ENCODE data around the gene SPATA32.

SPATA32 gene

DNA sequence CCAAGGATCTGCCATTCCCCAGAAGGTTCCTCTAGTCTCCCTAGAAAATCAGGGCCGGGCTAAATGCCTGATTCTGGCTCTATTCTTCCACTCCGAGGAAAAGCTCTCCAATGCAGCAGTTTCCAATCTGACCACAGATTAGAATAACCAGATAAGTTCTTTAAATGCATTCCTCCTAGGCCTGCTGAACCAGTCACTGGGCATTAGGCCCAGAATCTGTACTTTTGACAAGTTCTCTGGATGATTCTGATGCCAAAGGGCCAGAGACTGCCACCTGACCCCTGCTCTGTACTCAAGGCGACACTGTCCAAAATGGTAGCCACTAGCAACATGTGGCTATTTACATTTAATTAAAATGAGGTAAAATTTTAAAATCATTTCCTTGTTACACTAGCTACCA, 32.6 kb upstream of the SPATA32 start:
- DNase-seq (ENCODE audit: low read depth in 2 of 2): peak in 1 of 2 experiments; percentile 46

DNA sequence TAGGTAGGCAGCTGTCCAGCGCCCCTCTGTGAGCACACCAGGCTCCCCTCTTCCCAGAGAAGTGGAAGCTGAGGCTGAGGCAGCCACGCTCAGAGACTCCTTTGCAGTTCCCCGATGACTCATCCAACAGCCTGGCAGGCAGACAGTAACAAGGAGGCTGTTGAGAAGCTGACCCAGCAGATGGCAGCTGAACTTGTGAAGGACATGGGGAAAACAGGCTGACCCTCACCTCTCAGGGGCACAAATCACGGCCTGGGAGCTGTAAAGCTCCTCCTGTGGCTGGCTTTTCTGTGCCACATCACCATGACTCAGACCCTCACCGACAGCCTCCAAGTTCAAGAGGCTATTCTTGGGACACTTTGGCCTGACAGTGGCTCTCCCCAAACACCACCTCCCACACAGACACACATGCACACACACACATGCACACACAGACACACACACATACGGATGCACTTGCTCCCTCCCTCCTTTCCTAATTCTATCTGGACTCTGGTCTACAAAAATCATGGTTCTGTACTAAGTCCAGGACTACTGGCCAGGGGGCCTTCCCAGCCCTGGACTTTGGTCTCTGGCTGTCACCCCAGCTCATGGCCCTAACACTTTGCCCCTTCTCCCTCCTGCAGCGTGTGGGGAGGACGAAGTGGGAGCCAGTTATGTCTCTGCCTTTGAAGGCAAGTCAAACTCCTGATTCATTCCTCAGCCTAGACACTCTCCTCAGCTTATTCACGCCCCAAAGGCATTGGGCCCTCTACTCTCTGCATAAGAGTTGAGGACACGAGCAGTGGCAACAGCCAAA, 31.7 kb upstream of the SPATA32 start:
- DNase-seq (ENCODE audit: low read depth in 2 of 2): peak in 1 of 2 experiments; percentile 60

DNA sequence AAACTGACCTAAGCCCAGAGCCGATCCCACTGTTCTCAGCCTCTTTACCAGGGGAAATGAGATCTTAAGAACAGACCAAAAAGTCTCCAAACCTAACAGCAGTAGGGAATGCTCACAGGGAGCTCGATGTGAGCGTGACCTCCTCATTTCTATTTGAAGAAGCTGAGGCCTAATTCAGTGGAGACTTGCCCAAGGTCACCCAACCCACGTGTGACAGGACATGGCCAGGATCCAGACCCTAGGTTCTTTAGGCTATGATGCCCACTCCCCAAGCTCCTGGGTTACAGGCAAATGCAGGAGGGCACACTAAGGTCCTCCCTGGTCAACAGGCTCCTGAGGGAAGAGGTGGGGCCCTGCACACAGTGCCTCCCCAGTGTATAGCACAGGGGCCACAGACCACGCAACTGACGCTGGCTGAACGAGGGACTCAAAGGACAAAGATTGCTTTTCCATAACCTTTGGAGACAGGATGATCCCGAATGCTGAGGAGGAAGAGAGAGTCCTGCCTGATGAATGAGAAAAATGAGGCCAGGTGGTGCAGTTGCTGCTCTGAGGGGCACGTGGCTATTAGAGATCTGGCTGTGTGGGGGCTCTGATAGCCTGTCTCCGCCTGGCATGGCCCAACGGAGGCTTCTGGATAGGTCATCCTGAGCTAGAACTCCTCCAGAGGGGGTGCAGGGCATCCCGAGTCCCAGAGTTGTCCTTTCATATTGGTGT, 31.0 kb upstream of the SPATA32 start:
- no peak for DNase-seq (ENCODE audit: low read depth in 2 of 2)

DNA sequence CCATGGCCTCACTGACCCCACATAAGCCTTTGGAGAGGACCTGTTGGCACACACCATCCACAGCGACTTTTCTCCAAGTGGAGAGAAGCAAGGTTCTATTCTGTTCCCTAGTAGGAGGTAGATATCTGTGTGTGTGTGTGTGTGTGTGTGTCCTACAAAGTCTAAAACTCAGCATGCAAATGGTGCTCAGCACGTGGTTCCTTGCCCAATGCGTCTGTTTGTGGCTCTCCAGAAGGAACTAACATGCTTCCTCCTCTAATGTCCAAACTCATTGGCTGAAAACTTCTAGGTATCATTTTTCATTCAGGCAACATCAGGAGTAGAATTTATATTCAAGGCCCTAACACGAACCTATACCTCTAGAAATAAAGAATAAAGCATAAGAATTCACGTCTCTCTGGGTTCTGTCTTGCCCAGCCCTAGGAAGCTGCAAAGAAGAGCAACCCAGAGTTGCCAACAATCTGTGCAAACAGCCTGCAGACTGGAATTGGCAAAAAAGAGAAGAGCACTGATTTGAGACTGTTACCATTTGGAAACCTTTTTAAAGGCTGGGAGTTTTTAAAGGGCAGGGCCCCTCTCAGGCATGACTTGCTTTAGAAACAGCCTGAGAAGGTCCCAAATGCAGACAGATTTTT, 29.4 kb upstream of the SPATA32 start:
- DNase-seq (ENCODE audit: low read depth in 2 of 2): no peak

DNA sequence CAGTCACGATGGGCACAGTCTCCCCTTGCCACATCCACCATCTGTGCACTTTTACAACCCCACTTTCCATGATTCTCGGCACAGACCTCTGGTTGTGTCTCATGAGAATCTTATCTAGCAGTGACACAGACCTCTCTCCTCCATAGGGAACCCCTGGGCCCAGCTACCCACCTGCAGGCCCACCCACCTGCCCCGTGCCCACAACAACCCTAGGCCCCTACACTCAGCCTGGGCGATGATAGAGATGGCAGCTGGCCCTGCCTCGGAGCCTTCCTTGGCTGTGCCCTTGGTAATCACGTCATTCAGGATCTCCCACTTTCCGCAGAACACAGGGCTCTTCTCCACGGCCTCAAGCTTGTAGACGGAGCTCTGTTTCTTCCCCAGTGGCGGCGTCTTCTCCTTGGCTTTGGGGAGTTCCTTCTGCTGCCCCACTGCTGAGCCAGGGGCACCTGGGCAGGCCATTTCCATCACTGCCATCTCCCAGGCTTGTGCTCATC, 28.4 kb upstream of the SPATA32 start:
- DNase-seq (ENCODE audit: low read depth in 2 of 2): no peak

DNA sequence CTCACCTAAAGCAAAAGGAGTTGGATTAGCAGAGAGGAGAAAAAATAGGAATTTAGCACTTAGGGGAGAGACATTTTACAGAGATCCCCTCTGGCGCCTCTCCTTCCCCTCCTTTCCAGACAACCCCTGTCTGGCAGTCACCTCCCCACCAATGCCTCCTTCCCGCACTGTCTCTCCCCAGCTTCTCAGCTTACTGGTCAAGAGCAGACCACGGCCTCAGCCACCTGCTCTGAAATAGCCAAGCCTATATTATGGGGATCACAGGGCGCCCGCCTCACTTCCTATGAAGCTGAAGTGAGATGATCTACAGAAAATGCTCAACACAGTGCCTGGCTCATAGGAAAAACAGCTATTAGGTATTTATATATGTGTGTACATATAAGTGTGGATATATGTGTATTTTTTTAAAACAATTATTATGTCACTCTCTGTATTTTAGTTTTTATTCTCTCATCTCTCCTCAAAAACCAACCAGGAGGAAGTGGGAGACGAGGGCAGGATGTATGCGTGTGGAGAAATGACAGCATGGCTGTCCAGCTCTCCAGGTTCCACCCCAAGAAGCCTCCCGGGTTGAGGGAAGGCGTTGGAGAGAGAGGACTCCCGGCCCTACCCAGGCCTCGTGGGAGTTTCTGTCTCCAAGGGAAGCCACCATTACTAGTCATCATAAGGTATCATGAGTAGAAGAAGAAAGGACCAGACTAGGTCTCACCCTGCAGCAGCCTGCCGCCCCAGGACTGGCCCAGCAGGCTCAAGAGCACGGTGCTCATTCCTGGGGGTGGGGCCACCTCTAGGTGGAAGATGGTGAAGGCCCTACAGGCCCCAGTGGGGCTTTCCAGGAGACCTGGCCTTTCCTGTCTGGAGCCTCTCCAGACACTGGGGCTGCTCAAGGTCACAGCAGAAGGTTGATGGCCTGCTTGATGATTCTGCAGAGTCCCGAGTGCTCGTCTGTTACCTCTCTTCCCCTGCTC, 27.7 kb upstream of the SPATA32 start:
- DNase-seq (ENCODE audit: low read depth in 2 of 2): no peak

DNA sequence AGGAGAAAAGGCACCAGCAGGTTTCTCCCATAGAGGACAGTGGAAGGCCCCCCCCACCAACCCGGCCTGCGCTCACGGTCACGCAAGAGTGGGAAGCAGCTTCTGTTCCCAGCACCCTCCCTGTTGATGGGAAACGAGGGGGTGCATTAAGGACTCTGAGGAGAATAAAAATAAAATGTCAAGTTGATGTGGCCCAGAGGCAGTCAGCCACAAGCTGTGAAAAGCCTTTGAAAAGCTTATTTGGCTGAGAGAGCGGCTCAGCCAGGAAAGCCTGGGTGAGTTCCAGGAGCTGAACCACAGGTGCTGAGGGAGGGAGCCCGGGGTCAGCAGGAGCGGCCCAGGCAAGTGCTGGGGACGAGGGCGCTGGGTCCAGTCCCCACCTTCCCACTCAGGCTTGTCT, 26.9 kb upstream of the SPATA32 start:
- DNase-seq (ENCODE audit: low read depth in 2 of 2): no peak

DNA sequence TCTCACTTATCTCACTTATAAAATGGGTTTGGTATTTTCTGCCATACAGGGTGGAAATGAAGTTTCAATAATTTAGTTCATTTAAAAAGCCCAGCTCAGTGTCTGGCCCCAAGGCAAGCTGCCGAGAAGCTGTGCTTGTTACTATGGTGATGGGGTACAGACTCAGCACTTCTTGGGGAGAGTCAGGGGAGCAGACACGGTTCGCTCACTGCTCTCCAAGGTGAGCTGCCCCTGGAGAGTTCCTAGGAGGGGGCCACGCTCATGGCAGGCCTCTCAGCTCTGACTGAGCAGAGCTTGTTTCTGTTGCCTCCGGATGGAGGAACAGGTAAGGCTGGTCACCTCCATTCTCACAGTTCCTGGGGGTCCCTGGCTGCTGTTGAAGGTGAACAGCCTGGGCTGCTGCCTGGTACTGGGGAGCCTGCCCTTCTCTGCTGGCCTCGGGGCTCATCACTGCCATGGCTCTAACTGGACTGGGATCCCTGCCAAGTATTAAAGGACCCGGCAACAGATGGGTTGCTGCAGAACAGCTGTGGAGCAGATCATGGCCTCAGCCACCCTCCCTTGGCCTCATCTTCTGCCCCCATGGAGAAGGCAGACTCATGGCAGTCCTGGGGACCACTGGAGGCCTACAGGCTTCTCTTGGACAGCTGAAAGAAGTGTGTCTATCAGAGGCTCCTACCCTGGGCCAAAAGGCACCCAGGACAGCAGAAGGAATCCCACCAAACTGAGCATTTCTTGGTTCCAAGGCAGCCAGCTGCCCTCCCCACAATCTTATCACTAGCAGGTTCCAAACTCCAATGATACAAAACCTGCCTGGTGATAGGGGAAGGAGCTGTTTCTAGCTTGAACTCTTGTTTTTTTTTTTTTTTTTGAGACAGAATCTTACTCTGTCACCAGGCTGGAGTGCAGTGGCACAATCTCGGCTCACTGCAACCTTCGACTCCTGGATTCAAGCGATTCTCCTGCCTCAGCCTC, 25.9 kb upstream of the SPATA32 start:
- no peak for DNase-seq (ENCODE audit: low read depth in 2 of 2)

DNA sequence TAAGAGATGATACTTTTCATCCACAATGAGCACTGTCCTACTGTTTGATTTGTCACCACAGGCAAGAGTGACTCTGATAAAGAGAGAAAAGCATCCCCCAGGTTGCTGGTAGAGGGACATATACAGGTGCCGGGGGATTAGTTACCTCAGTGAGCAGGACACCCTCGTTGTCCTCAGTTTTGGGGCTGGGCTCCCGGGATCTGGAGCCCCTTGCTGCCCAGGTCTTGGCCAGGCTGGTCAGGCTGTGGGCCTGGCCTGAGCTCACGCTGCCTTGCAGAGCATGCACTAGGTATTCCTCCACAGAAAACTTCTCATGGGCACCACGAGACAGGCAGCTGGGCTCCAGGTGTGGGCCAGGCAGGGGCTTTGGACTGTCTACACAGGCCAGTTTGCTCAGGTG, 24.4 kb upstream of the SPATA32 start:
- DNase-seq (ENCODE audit: low read depth in 2 of 2): no peak

DNA sequence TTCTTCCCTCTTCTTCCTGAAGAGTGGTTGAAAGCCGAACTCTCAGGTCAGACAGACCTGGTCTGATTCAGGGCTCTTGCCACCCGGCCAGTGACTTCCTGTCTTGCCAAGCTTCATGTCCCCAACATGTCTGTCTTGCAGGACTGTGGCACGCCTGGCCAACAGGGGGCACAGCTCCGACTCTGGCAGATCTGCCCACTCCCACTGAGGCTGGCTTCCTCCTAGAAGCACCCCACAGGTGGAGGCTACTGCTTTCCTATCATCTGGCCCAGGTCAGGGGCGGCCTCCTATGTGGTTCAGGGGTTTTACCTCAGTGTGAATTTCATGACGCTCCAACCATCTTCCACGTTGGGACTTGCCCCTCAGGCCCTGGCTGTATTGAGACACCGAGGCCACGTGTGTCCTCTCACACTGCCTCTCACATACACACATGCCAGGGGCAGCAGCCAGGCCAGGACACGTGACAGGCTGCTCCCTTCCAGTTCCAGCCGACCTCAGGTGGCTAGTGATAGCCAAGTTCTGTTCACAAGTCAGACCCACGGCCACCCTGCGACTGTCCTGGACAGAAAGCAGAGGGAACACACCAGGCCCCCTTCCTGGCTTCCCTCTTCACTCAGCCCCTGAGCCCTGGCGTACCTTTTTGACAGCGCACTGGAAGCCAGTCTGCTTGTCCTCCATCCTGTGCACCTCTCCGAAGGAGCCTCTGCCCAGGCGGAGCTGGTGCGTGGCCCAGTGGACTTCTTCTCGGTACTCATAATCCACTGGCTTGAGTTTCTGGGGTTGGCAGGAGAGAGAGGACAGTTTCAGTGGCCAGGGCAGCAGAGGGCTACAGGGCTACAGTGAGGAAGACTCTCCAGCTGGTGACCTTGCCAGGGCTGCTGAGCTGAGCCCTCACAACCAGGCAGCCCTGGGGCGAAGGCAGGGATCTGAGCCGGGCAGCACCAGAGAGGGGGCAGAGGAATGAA, 22.6 kb upstream of the SPATA32 start:
- DNase-seq (ENCODE audit: low read depth in 2 of 2): no peak

DNA sequence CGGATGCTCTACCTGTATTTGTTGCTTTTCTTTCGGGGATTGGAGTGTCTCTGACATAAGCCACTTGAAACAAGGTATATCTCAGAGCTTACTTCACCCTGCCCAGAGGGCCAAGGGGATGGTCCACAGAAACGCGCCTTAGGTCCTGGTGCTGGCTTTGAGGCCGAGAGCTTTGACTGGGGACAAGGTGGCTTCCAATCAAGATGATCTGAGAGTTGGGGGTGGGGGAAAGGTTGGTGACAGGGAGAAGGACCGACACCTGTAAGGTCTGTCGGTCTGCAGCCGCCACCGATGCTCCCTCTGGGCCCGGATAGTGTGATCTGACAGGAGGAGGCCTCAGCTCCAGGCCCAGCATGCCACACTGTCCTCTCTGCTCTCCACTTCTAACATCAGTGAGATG, 21.8 kb upstream of the SPATA32 start:
- no peak for DNase-seq (ENCODE audit: low read depth in 2 of 2)

DNA sequence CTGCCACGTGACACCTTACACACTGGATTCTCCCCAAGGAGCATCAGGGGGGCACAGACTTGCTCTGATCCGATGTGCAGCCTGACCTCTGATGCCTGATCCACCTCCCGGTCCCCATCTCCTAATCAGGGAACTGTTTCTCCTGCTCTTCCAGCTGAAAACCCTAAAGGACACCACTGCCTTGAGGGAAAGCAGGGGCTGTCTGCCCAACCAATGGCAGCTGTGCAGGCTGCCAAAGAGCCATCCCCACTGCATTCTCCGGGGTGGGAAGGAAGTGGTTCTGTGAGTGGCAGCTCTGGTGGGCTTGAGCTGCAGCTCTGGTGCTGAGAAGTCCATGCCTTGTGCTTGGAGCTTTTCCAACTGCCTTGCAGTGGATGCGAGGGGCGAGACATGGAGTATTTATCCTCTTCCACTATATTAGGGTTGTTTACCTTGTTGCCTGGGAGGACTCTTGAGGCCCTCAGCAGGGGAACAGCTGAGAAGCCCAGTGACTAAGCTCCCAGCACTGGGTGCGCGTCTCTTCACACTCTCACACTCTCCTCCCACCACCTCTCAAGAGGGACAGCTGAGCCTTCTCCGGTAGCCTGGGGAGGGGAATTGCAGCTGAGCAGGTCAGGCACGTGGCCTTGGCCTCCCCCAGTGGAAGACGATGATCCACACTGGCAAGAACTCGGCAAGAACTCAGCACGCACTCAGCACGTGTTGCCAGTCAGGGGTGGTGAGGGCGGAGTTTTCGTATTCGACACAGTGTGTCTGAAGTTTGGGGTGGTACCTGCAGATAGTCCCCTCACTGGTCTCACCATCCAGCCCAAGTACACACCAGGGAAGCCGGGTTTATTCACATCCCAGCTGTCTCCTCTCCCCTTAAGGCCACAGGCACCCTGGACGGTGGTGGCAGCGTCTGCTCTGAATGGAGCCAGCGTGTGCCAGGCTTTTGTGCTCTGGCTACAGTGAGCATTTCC, 21.1 kb upstream of the SPATA32 start:
- DNase-seq (ENCODE audit: low read depth in 2 of 2): no peak

DNA sequence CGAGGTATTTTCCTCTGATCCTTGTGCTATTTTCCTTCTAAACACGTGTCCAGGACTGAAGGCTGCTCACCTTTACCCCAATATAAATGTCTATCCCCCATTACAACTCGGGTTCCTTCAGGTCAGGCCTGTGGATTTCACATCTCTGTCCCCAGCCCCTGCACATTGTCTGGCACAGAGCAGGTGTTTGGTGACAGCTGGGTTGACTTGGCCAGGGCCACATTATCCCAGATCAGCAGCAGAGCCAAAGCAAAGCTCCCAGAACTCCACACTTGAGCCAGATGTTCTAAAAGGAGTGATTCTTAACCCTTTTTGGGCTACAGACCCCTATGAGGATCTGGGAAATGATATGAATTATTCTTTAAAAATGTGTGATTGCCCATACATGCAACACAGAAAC, 18.0 kb upstream of the SPATA32 start:
- no peak for DNase-seq (ENCODE audit: low read depth in 2 of 2)

DNA sequence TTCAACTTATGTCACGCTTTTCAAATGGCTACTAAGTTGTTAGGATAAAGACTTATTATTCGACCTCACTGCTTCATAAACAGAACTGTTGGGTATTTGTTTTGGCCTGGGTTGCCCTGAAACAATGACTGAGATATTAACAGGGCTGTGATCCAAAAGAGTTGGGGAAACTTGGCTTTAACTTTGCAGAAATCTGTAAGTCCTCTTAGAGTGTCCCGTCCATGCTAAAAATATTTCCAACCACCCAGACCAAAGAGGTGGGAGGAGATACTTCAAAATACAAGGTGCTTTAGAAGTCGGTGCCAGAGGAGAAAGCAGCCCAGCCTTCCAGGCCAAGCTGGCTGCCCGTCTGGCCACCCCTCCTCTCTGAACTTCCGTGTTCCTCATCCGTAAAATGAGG, 16.1 kb upstream of the SPATA32 start:
- no peak for DNase-seq (ENCODE audit: low read depth in 2 of 2)

DNA sequence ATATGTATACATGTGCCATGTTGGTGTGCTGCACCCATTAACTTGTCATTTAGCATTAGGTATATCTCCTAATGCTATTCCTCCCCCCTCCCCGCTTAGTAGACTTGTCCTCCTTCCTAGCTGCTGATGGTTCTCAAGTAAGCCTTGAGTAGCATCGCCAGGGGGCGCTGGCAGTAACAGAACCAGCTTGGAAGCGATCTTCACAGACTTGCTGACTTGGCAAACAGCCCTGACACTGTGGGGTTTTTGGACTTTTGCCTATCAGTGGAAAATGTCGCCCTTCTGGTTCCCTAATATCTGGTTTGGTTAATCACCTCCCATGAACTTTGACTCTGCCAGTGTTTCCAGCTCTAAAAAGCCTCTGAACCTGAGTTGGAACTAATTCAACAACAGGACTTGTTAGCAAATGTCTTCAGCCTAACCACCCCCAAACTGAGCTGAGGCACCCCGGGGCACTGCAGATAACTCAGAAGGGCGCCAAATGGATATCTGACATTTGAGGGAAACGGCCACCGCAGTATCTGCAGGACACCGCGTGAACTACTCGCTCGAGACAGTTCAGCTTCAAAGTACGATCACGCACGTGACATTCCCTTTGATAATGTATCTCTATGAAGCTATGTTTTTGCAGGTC, 15.4 kb upstream of the SPATA32 start:
- DNase-seq (ENCODE audit: low read depth in 2 of 2): peak; percentile 73 to 77

DNA sequence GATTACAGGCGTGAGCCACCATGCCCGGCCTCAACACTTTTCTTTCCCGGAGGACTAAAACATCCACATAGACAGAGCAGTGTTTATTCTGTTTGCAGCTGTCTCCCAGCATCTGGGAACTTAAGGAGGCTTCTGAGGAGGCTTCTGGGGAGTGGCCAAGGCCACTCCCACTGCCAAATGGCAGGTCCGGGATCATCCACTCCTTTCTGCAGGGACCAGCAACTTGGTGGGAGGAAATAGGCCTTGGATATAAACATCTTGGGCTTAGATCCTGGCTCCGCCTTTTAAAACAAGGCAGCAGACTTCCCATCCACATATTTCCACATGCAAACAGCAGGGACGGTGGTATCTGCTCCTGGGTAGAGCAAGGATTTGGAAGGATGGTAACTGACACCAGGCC, 14.1 kb upstream of the SPATA32 start:
- no peak for DNase-seq (ENCODE audit: low read depth in 2 of 2)

DNA sequence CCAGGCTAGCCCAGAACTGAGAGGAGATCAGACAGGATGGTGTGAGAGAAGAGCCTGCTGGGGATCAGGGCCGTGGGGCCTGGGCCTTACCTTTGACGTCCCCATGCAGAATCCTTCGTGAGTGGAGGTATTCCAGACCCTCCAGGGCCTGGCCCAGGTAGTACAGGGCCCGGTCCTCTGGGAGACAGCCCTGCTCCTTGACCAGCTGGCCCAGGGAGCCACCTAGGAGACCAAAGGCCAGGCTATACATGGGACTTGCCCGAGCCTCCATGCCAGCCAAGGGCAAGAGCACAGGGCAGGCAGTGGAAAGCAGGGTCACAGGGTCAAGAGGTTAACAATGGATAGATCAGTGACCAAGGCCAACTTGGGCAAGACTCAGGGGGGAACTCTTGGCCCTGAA, 12.1 kb upstream of the SPATA32 start:
- no peak for DNase-seq (ENCODE audit: low read depth in 2 of 2)
